Measurements from ENCODE around the gene NRP1.

Gene NRP1

GRCh38 chr10:33256458-33256857 lies 78.0 kb downstream of the NRP1 start:
- no peak for DNase-seq

GRCh38 chr10:33254556-33255160 lies 79.8 kb downstream of the NRP1 start:
- DNase-seq, result no peak

- DNase-seq, result no peak
Observed at GRCh38 chr10:33253411-33253810, 81.1 kb downstream of the NRP1 start.

- no peak for DNase-seq
Observed at GRCh38 chr10:33252794-33253203, 81.7 kb downstream of the NRP1 start.

- DNase-seq, result no peak
Observed at GRCh38 chr10:33252324-33252723, 82.1 kb downstream of the NRP1 start.

GRCh38 chr10:33249659-33250345 lies 84.7 kb downstream of the NRP1 start:
- DNase-seq, result no peak

- no peak for DNase-seq
Observed at GRCh38 chr10:33249137-33249536, 85.3 kb downstream of the NRP1 start.

GRCh38 chr10:33248638-33249037 lies 85.8 kb downstream of the NRP1 start:
- no peak for DNase-seq

- no peak for DNase-seq
Observed at GRCh38 chr10:33247221-33247922, 87.1 kb downstream of the NRP1 start.

- DNase-seq, result no peak
Observed at GRCh38 chr10:33245343-33245742, 89.1 kb downstream of the NRP1 start.

- no peak for DNase-seq
Observed at GRCh38 chr10:33244354-33244967, 90.0 kb downstream of the NRP1 start.

- no peak for DNase-seq
Observed at GRCh38 chr10:33243703-33244102, 90.8 kb downstream of the NRP1 start.

- DNase-seq, result no peak
Observed at GRCh38 chr10:33242931-33243330, 91.5 kb downstream of the NRP1 start.

GRCh38 chr10:33241351-33241750 lies 93.1 kb downstream of the NRP1 start:
- DNase-seq, result no peak

- no peak for DNase-seq
Observed at GRCh38 chr10:33240931-33241330, 93.5 kb downstream of the NRP1 start.

GRCh38 chr10:33240258-33240657 lies 94.2 kb downstream of the NRP1 start:
- DNase-seq, result no peak

GRCh38 chr10:33239257-33239656 lies 95.2 kb downstream of the NRP1 start:
- no peak for DNase-seq

GRCh38 chr10:33238643-33239042 lies 95.8 kb downstream of the NRP1 start:
- DNase-seq, result no peak

- DNase-seq, result no peak
Observed at GRCh38 chr10:33237736-33238624, 96.5 kb downstream of the NRP1 start.

- DNase-seq, result no peak
Observed at GRCh38 chr10:33236916-33237315, 97.6 kb downstream of the NRP1 start.

GRCh38 chr10:33235951-33236350 lies 98.5 kb downstream of the NRP1 start:
- DNase-seq, result no peak

GRCh38 chr10:33235251-33235884 lies 99.1 kb downstream of the NRP1 start:
- no peak for DNase-seq
